Fibroblast of lung (primary cell): ENCODE results near the gene MRPL37.

Experiments
- EZH2 ChIP-seq: IDR thresholded peaks from 2 replicates; pipeline ENCODE4 v1.5.1; 2012; ENCODE audit warnings: low read length, control low read depth, mild to moderate bottlenecking; ENCODE audit errors: missing control alignments
- TF ChIP-seq, protein P1 (sequence below), 2 donors: IDR thresholded peaks in 1 of 2; conservative IDR thresholded peaks in 1 of 2; 1 replicate in 1 of 2; 2 replicates in 1 of 2; pipeline ENCODE4 v1.5.1; 2011 to 2012; ENCODE audit warnings: low read length in 2 of 2, control low read depth in 1 of 2, inconsistent platforms in 1 of 2, low read depth in 1 of 2, mild to moderate bottlenecking in 1 of 2

DNA sequence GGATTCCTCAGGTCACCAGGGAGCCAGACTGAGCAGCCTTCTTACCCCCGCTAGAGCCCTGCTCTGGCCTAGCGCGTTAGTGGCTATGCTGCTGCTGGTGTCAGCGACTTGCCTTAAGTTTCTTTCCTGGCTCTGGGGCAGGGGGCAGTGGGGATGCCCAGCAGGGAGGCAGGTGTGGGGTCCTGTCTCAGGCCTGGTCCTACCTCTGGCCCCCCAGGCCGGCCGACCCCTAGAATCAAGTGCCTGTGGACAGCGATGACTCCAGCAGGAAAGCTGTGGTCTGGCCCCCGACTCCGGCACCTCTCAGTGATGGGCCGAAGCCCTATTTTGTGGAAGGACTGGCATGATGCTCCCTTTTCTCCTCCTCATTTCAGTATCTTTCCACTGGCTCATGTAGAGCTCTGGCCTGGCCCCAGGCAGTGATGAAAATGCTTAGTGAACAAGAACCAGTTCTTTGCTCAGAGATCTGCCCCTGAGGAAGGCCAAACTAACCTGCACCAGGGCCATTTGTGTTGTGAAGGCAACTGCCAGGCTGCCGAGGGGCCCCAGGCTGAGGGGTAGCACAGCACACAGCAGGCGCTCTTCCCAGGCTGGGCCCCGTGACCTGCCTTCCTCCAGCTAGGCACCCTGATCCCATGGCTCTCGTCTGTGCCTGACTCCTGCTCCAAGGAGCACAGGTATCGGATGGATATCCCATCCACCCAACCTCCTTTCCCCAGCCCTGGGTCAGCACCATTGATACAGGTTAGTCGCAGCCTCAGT lies 23.7 kb downstream of the MRPL37 start:
- TF ChIP-seq, protein P1, sequence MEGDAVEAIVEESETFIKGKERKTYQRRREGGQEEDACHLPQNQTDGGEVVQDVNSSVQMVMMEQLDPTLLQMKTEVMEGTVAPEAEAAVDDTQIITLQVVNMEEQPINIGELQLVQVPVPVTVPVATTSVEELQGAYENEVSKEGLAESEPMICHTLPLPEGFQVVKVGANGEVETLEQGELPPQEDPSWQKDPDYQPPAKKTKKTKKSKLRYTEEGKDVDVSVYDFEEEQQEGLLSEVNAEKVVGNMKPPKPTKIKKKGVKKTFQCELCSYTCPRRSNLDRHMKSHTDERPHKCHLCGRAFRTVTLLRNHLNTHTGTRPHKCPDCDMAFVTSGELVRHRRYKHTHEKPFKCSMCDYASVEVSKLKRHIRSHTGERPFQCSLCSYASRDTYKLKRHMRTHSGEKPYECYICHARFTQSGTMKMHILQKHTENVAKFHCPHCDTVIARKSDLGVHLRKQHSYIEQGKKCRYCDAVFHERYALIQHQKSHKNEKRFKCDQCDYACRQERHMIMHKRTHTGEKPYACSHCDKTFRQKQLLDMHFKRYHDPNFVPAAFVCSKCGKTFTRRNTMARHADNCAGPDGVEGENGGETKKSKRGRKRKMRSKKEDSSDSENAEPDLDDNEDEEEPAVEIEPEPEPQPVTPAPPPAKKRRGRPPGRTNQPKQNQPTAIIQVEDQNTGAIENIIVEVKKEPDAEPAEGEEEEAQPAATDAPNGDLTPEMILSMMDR (conservative IDR thresholded peaks at IDR 0.05 in 1 of 2, IDR thresholded peaks at IDR 0.05 in 1 of 2; ENCODE audit: low read depth in 1 of 2, low read length in 2 of 2): no peak
- TF ChIP-seq EZH2: no peak
